ENCODE data around the gene FOXF1. TPM values are rescaled to one million over a fixed set of nuclear protein-coding genes. Genes with fewer than 3 reads are reported as not detected.

FOXF1 gene
- total and polyA plus RNA-seq, 2 of the 13 experiments (the other 11 are each of a cell fraction or from before 2014, with no cell fraction given) = not detected

- TF ChIP-seq ZNF773 (CRISPR knock-in tag; IDR thresholded peaks at IDR 0.05; ENCODE audit: borderline replicate concordance) (no peak), MTF2 (CRISPR knock-in tag; IDR thresholded peaks at IDR 0.05; ENCODE audit: borderline replicate concordance) (0 out of 2 replicates have a peak, but pooled peaks have one; percentile 51), ZNF232 (CRISPR knock-in tag; IDR thresholded peaks at IDR 0.05; ENCODE audit: borderline replicate concordance) (no peak), BHLHE40 (IDR thresholded peaks at IDR 0.05; ENCODE audit: low read length) (peak; percentile 26; the same call in 1 of the 2 replicates), CHD4 (IDR thresholded peaks at IDR 0.05; ENCODE audit: borderline replicate concordance, low read length) (no peak), ZSCAN9 (CRISPR knock-in tag; IDR thresholded peaks at IDR 0.05; ENCODE audit: borderline replicate concordance) (no peak), SALL1 (CRISPR knock-in tag; IDR thresholded peaks at IDR 0.05) (peak; percentile 42; the same call in 1 of the 2 replicates), ZBTB49 (CRISPR knock-in tag; IDR thresholded peaks at IDR 0.05; ENCODE audit: borderline replicate concordance) (no peak), ZNF788 (CRISPR knock-in tag; IDR thresholded peaks at IDR 0.05; ENCODE audit: borderline replicate concordance) (peak; percentile 64; the same call in 1 of the 2 replicates), DNMT1 (CRISPR knock-in tag; IDR thresholded peaks at IDR 0.05) (0 out of 2 replicates have a peak, but pooled peaks have one; percentile 28), SRY (CRISPR knock-in tag; IDR thresholded peaks at IDR 0.05) (0 out of 2 replicates have a peak, but pooled peaks have one; percentile 18), ZNF782 (CRISPR knock-in tag; IDR thresholded peaks at IDR 0.05; ENCODE audit: borderline replicate concordance) (no peak), ZFP36L1 (CRISPR knock-in tag; IDR thresholded peaks at IDR 0.05) (no peak), IKZF1 (IDR thresholded peaks at IDR 0.05) (no peak), ZBTB20 (CRISPR knock-in tag; IDR thresholded peaks at IDR 0.05; ENCODE audit: borderline replicate concordance, low read depth) (no peak), ZNF841 (CRISPR knock-in tag; IDR thresholded peaks at IDR 0.05; ENCODE audit: borderline replicate concordance) (no peak), MLXIP (CRISPR knock-in tag; IDR thresholded peaks at IDR 0.05; ENCODE audit: borderline replicate concordance) (no peak), ATAD3A (CRISPR knock-in tag; IDR thresholded peaks at IDR 0.05) (no peak)
- TF ChIP-seq, protein P1, sequence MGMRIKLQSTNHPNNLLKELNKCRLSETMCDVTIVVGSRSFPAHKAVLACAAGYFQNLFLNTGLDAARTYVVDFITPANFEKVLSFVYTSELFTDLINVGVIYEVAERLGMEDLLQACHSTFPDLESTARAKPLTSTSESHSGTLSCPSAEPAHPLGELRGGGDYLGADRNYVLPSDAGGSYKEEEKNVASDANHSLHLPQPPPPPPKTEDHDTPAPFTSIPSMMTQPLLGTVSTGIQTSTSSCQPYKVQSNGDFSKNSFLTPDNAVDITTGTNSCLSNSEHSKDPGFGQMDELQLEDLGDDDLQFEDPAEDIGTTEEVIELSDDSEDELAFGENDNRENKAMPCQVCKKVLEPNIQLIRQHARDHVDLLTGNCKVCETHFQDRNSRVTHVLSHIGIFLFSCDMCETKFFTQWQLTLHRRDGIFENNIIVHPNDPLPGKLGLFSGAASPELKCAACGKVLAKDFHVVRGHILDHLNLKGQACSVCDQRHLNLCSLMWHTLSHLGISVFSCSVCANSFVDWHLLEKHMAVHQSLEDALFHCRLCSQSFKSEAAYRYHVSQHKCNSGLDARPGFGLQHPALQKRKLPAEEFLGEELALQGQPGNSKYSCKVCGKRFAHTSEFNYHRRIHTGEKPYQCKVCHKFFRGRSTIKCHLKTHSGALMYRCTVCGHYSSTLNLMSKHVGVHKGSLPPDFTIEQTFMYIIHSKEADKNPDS (CRISPR knock-in tag; IDR thresholded peaks at IDR 0.05) = no peak
- TF ChIP-seq, protein P2, sequence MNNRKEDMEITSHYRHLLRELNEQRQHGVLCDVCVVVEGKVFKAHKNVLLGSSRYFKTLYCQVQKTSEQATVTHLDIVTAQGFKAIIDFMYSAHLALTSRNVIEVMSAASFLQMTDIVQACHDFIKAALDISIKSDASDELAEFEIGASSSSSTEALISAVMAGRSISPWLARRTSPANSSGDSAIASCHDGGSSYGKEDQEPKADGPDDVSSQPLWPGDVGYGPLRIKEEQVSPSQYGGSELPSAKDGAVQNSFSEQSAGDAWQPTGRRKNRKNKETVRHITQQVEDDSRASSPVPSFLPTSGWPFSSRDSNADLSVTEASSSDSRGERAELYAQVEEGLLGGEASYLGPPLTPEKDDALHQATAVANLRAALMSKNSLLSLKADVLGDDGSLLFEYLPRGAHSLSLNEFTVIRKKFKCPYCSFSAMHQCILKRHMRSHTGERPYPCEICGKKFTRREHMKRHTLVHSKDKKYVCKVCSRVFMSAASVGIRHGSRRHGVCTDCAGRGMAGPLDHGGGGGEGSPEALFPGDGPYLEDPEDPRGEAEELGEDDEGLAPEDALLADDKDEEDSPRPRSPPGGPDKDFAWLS (CRISPR knock-in tag; IDR thresholded peaks at IDR 0.05; ENCODE audit: borderline replicate concordance) = no peak
These were observed 7.4 kb downstream of the FOXF1 start (continued) for GRCh38 chr16:86517652-86518258.

Data from HepG2 (cell line).